Measurements from ENCODE around the gene ZXDC.

The ZXDC gene

DNA sequence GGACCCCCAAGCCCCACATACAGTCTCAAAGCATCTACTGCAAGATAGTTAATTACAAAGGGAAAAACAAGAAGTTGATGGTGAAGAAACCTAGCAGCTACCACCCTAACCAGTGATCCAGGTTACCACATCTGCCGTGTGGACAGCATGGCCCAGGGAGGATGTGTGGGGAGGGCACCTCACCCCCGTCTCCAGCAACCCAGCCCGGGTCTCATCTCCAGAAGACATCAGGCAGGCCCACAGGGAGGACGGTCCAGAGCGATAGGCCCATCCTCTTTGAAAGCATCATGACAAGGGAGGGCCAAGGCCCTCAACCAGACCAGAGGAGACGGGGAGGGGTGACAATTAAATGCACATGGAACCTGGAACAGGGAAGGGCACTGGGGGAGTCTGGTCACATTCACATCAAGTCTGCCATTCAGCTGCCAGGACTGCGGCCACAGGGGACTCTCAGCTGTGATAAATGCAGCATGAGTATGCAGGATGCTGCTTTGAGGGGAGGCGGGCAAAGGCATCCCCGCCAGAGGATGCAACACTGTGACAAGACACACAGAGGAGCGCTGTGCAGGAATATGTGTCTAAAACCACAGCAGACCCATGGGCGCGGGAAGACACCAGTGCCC lies 18.8 kb downstream of the ZXDC start:
- H3K4me3 ChIP-seq (ENCODE audit: low read depth, low read length), result no peak overlapping the region
- TF ChIP-seq, protein P1, sequence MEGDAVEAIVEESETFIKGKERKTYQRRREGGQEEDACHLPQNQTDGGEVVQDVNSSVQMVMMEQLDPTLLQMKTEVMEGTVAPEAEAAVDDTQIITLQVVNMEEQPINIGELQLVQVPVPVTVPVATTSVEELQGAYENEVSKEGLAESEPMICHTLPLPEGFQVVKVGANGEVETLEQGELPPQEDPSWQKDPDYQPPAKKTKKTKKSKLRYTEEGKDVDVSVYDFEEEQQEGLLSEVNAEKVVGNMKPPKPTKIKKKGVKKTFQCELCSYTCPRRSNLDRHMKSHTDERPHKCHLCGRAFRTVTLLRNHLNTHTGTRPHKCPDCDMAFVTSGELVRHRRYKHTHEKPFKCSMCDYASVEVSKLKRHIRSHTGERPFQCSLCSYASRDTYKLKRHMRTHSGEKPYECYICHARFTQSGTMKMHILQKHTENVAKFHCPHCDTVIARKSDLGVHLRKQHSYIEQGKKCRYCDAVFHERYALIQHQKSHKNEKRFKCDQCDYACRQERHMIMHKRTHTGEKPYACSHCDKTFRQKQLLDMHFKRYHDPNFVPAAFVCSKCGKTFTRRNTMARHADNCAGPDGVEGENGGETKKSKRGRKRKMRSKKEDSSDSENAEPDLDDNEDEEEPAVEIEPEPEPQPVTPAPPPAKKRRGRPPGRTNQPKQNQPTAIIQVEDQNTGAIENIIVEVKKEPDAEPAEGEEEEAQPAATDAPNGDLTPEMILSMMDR (IDR thresholded peaks at IDR 0.05; ENCODE audit: control insufficient read depth, extremely low read depth, insufficient read depth), result no peak
- DNase-seq (ENCODE audit: low read depth), result no peak

GRCh38 chr3:126456211-126456610 lies 19.5 kb downstream of the ZXDC start:
- TF ChIP-seq, protein P1 (IDR thresholded peaks at IDR 0.05; ENCODE audit: control insufficient read depth, extremely low read depth, insufficient read depth), result no peak
- no peak overlapping the region for H3K4me3 ChIP-seq (ENCODE audit: low read depth, low read length)
- DNase-seq (ENCODE audit: low read depth), result no peak

DNA sequence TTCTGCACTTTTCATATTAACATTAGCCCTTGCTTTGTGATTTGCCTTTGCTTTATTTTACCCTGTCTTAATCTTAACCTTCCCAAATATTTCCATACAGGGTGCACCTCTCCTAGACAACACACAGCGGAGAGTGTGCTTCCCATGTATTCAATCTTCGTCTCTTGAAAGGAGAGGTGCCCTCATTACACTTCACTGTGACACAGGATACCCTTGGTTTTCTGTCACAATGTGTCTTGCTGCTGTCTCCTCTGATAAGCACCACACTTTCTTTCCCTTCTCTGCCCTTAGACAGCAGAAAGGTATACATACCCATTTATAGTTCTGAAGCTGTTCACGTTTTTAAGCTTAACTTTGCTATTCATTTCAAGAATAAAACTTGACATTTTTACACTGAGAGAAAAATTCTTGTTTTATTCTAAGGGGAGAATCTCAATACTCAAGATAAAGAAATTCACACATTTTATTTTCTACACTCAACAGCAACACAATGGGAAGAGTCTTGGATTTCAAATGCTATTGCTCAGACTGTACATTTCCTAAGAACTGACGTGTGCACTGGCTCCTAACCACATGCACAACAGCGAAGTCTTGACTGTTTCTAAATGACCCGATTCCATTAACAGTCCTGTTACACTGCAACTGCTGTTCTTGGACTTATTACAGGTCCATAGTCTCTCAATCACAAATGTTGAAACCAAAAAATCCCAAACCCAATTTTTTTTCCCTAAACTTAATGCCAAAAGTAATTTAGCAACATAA lies 21.1 kb downstream of the ZXDC start:
- TF ChIP-seq, protein P1 (IDR thresholded peaks at IDR 0.05; ENCODE audit: control insufficient read depth, extremely low read depth, insufficient read depth), result no peak
- no peak overlapping the region for H3K4me3 ChIP-seq (ENCODE audit: low read depth, low read length)

DNA sequence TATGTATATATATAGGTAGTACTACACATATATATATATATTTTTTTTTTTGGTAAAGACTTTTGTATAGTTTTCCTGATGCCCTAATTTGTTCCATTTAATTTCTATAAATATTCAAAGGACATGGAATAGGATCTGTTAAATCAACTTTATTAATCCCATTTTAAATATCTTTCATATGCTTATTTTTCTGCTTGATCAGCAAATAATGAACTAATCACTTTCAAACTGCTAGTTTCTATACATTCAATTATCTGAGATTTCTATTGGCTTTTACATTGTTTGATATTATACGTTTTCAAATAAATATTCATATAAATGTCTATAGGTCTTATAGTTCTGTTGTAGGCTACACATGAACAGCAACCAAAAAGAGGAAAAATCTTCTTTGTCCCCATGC lies 21.7 kb downstream of the ZXDC start:
- no peak overlapping the region for H3K4me3 ChIP-seq (ENCODE audit: low read depth, low read length)
- TF ChIP-seq, protein P1 (IDR thresholded peaks at IDR 0.05; ENCODE audit: control insufficient read depth, extremely low read depth, insufficient read depth), result no peak
- no peak for DNase-seq (ENCODE audit: low read depth)

More for the DNA sequence above, 21.1 kb downstream of the ZXDC start:
- no peak for DNase-seq (ENCODE audit: low read depth)

DNA sequence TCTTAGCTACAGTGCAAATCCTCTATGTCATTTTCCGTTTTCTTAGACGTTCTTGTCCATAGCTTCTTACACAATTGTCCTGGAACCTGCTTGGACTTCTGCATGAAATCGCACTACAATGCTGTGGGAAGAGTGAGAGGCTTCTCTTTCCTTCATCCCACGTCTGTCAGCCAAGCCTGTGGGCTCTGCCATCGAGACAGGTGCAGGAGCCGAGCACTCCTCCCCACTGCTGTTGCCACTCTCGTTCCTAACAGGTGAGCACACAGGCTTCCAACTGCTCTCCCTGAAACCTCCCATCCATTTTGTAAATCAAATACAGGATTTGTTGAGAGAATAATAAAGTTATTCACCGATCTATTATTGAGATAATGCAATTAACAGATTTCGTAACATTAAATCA lies 23.5 kb downstream of the ZXDC start:
- no peak overlapping the region for H3K4me3 ChIP-seq (ENCODE audit: low read depth, low read length)
- TF ChIP-seq, protein P1 (IDR thresholded peaks at IDR 0.05; ENCODE audit: control insufficient read depth, extremely low read depth, insufficient read depth), result no peak
- DNase-seq (ENCODE audit: low read depth), result no peak

GRCh38 chr3:126451511-126451910 lies 24.2 kb downstream of the ZXDC start:
- no peak for DNase-seq (ENCODE audit: low read depth)
- no peak overlapping the region for H3K4me3 ChIP-seq (ENCODE audit: low read depth, low read length)
- TF ChIP-seq, protein P1 (IDR thresholded peaks at IDR 0.05; ENCODE audit: control insufficient read depth, extremely low read depth, insufficient read depth), result no peak

Data from LNCaP clone FGC (cell line).